GM19240 (cell line): ENCODE data around the gene ANKRD13A.
A peak's percentile ranks its signal among the peaks of the same experiment; 100 is the strongest.
"Not testable (repeated sequence)": the region's sequence is repeated elsewhere in the genome, so short reads cannot be mapped to it uniquely, and the experiment has no call there.

ENCODE experiments used
- DNase-seq: peaks from one replicate; pipeline ENCODE4 v3.0.0; 2011; ENCODE audit warnings: low spot score; ENCODE audit not compliant: insufficient read length

The ANKRD13A gene

DNA sequence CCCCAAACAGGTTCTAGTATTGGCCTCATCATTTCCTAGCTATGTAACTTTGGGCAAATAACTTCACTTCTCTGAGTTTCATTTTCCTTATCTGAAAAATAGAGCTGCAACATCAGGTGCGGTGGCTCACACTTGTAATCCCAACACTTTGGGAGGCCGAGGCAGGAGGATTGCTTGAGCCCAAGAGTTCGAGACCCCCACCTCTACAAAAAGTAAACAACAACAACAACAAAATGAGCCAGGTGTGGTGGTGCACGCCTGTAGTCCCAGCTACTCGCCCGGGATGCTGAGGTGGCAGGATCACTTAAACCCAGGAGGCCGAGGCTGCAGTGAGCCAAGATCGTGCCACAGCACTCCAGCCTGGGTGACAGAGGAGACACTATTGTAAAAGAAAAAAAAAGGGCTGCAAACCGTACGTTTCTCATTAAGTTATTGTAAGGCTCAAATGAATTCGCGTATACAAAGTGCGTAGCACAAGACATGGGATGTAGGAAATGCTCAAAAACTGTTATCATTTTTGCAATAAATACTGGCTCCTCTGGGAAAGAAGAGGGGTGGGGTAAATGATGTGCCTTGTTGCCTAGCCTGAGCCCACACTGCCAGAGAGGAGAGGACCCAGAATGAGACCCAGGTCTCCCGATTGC is 48.2 kb downstream of the ANKRD13A start:
- no peak for DNase-seq

- DNase-seq: peak; percentile 77
Measured at GRCh38 chr12:110048242-110049027, 49.2 kb downstream of the ANKRD13A start, which contains the start of gene C12orf76. TSS of gene C12orf76 (minus strand) at chr12:110048522. CDS start at chr12:110048495, 27 bp downstream.

DNA sequence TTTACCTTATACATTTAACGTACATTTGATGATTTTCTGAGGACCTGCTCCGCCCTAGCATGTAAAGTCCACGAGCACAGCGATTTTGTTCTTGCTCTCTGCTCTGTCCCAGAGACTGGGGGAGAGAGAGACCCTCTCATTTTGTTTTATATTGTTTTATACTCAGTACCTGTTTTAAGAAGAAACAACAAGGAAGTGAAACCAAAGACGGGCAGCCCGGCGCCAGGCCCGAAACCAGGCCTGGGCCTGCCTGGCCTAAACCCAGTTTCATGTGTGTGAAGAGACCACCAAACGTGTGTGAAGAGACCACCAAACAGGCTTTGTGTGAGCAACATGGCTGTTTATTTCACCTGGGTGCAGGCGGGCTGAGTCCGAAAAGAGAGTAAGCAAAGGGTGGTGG is 49.8 kb downstream of the ANKRD13A start:
- not testable (repeated sequence) for DNase-seq

DNA sequence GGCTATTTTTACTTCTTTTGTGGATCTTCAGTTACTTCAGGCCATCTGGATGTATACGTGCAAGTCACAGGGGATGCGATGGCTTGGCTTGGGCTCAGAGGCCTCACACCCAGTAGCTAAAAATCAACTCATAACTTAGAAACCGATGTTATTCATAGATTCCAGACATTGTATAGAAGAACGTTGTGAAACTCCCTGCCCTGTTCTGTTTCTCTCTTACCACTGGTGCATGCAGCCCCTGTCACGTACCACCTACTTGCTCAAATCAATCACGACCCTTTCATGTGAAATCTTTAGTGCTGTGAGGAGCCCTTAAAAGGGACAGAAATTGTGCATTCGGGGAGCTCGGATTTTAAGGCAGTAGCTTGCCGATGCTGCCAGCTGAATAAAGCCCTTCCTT is 50.4 kb downstream of the ANKRD13A start:
- not testable (repeated sequence) for DNase-seq

- no peak for DNase-seq
Measured at GRCh38 chr12:110050927-110051326, 51.7 kb downstream of the ANKRD13A start.

DNA sequence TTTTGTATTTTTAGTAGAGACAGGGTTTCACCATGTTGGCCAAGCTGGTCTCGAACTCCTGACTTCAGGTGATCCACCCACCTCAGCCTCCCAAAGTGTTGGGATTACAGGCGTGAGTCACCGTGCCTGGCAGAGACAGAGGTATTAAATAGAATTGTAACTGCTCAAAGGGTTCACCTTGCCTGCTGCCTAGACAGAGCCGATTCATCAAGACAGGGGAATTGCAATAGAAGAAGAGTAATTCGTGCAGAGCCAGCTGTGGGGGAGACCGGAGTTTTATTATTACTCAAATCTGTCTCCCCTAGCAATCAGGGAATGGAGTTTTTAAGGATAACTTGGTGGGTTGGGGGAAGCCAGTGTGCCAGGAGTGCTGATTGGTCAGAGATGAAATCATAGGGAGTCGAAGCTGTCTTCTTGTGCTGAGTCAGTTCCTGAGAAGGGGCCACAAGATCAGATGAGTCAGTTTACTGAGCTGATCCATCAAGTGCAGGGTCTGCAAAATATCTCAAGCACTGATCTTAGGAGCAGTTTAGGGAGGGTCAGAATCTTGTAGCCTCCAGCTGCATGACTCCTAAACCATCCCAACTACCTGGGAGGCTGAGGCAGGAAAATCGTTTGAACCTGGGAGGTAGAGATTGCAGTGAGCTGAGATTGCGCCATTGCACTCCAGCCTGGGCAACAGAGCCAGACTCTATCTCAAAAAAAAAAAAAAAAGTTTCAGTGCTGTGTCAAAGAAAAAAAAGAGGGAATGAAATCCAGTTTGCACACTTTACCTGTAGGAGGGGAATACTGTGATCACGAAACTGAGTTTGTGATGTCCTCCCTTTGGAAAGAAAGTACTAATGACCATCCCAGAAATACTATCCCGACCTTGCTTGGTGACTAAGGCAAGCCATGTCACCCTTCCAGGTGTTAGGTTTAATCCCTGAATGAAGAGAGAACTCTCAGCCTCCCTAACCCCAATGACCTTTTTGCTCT is 56.4 kb downstream of the ANKRD13A start:
- DNase-seq: not testable (repeated sequence)

GRCh38 chr12:110056643-110057042 is 57.4 kb downstream of the ANKRD13A start:
- DNase-seq: not testable (repeated sequence)

DNA sequence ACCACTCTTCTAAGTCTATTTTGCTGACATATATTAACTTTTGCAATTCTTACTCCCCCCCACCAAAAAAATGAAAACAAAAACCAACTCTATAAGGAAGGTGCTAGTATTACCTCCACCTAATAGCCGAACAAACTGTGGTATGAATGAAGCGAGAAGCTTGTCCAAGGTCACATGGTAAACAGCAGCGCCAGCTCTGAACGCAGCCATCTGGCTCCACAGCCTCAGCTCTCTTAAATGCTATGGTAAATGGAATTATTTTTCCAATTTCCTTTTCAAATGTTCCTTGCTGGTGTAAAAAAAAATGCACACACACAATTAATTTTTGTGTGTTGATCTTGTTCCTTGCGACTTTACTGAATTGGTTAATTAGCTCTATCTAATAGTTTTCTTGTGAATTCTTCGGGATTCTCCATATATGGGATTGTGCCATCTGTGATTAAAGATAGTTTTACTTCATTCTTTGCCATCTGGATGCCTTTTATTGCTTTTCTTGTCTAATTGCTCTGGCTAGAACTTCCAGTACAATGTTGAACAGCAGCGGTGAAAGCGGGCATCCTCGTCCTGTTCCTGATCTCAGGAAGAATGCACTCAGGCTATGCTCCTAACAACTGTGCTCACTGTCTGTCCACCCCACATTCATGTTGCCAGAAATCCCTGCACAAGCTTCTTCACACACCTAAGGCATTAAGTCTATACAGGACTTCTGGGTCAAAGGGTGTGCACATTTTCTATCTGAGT is 59.8 kb downstream of the ANKRD13A start:
- no peak for DNase-seq

DNA sequence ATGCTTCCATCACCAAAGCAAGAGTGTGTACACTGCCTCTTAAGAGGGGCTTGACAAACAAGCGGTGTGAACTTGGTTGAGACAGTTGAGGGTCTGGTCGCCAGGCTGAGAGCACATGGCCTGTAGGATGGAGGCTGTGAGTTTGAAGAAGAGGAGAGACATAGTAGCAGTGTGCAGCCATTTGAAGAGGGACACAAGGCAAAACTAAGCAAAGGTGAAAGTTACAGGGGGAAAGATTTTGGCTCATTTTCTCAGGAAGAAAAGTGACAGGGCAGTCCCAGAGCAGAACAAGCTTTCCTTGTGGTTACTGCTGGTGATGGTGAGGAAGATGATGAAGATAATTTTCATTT is 60.4 kb downstream of the ANKRD13A start:
- DNase-seq: no peak

DNA sequence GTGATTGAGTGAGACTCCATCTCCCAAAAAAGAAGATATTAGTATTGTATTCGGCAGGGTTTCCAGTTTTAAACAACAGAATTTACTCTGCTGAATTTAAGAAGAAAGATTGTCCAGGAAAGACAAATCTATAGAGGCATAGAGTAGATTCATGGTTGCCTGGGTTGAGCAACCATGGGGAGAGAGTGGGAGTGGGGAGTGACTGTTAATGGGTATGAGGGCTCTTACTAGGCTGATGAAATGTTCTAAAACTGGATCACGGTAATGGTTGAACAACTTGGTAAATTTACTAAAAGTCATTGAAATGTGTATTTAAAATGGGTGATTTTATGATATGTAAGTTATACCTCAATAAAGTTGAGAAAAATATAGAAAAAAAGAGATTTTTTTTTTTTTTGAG is 63.0 kb downstream of the ANKRD13A start:
- no peak for DNase-seq

- no peak for DNase-seq
Measured at GRCh38 chr12:110065540-110065939, 66.3 kb downstream of the ANKRD13A start.

DNA sequence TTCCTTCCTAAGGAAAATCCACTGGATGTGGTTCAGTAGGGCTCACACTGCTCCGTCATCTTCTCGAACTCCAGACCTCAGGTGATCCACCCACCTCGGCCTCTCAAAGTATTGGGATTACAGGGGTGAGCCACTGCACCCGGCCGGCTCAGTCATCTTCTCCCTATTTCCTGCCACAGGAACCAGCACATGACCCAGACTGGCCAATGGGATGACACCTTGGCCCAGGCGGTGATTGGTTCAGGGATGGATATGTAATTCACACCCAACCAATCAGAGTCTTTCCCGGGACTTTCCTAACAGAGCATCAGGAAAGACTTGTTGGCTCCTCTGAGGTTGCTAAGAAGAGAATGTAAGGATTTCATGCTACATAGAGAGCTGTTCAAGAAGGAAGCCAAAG is 68.3 kb downstream of the ANKRD13A start:
- DNase-seq: no peak

DNA sequence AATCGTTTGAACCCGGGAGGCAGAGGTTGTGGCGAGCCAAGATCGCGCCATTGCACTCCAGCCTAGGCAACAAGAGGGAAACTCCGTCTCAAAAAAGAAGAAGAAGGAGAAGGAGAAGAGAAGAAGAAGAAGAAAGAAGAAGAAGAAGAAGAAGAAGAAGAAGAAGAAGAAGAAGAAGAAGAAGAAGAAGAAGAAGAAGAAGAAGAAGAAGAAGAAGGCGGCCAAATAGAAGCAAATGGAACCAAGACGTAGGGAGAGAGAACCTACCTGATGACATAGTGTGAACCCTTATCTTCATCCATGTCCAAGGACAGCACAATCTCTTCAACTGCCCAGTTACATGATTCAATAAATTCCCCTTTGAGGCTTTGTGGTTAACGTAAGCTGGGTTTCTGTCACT is 68.9 kb downstream of the ANKRD13A start:
- DNase-seq: not testable (repeated sequence)

GRCh38 chr12:110068654-110069053 is 69.4 kb downstream of the ANKRD13A start:
- DNase-seq: no peak

DNA sequence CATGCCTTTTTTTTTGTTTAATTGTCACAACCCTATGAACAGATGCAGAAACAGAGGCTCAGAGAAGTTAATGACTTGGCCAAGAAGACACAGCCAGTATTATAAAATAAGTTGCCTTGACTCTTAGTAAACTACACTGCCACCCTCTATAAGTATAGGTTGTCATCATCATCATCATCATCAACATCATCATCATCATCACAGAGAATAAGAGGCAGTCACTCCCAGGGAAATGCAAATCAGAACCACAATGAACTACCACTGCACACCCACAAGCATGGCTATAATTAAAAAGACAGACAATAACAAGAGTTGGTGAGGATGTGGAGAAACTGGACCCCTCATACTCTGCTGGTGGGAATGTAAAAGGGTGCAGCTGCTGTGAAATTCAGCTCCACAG is 72.3 kb downstream of the ANKRD13A start:
- no peak for DNase-seq

DNA sequence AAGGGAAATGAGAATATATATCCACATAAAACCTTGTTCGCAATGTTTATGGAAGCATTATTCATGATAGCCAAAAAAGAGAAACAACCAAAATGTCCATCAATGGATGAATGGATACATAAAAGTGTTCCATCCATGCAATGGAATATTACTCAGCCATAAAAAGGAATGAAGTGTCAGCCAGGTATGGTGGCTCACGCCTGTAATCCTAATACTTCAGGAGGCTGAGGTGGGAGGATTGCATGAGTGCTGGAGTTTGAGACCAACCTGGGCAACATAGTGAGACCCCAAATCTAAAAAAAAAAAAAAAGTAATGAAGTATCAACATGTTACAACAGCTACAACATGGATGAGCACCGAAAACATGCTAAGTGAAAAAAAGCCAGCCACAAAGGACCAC is 72.7 kb downstream of the ANKRD13A start:
- no peak for DNase-seq

DNA sequence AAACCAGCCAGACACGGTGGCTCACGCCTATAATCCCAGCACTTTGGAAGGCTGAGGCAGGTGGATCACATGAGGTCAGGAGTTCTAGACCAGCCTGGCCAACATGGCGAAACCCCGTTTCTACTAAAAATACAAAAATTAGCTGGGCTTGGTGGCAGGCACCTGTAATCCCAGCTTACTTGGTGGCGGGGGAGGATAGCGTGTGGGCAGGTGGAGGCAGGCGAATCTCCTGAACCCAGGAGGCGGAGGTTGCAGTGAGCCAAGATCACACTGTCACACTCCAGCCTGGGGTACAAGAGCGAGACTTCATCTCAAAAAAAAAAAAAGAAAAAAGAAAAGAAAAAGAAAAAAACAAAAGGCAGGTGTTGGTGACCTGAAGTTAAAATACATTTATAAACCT is 73.4 kb downstream of the ANKRD13A start:
- DNase-seq: not testable (repeated sequence)

DNA sequence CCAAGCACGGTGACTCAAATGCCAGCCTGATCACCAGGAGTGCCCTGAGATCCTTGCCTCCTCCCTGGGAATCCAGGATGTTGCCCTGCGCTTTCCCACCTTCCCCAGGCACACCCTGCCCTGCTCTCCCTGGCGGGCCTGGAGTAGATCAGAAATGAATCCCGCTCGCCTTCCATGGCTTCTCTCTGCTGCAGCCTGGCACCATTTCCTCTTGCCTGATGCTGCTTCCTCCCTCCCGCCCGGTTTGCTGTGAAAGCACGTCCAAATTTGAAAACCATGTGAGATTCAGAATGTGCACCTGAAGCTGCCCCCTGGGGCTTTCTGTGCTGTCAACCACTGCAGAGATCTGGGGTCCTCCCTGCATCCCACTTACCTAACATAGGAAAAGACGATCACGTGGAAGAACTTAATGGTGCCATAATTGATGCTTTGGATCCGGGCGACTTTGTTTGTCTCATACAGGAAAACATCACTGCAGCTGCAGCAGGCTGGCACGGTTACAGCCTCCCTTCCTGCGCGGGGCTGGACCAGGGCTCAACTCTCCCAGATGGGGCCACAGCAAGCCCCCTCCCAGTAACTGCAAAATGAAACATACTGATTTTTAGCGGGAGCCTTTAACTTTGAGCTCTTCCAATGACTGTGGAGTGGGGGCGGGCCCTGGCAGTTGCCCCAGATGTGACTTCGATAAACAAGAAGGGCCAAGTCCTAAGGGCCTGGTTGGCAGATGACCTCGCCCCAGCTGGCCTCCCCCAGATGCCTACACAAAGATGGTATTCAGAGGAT is 74.0 kb downstream of the ANKRD13A start:
- DNase-seq: no peak

- no peak for DNase-seq
Measured at GRCh38 chr12:110074089-110074488, 74.9 kb downstream of the ANKRD13A start.

DNA sequence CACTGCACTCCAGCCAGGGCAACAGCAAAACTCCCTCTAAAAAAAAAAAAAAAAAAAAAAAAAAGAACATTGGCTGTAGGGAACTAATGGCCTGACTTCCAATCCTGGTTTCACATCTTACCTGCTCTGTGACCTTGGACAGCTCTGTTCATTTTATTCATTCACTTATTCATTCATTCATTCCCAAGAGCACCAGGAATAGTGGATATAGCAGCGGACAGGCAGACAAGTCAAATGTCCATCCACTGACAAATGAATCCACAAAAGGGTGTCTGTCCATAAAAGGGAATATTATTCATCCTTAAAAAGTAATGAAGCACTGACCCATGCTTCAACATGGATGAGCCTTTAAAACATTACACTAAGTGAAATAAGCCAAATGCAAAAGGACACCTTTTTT is 76.7 kb downstream of the ANKRD13A start:
- no peak for DNase-seq
